Lower lobe of right lung (tissue), 2 donors: ENCODE results near the gene FUT9. TPM values are rescaled to one million over a fixed set of nuclear protein-coding genes. Genes with fewer than 3 reads are reported as not detected.

Source experiments
- ATAC-seq, 2 donors: fragments of 200-7000 bp; cut with Tn5 transposase; one replicate each; pipeline ENCODE4 v1.9.1; 2020 to 2022; ENCODE audit warnings: mild to moderate bottlenecking in 2 of 2, moderate library complexity in 2 of 2
- DNase-seq: peaks from one replicate; pipeline ENCODE4 v3.0.0-alpha.2; 2020
- H3K27ac ChIP-seq: fragments of 200-600 bp; one replicate; pipeline ENCODE4 v1.8.0; 2022
- H3K27me3 ChIP-seq: fragments of 200-600 bp; one replicate; pipeline ENCODE4 v1.8.0; 2022; ENCODE audit warnings: low read depth
- H3K36me3 ChIP-seq: fragments of 200-600 bp; one replicate; pipeline ENCODE4 v1.8.0; 2022; ENCODE audit warnings: mild to moderate bottlenecking
- H3K4me1 ChIP-seq: fragments of 200-600 bp; one replicate; pipeline ENCODE4 v1.8.0; 2022
- H3K4me3 ChIP-seq: fragments of 200-600 bp; one replicate; pipeline ENCODE4 v1.8.0; 2022; ENCODE audit warnings: mild to moderate bottlenecking
- H3K9me3 ChIP-seq: fragments of 200-600 bp; one replicate; pipeline ENCODE4 v1.8.0; 2022
- CTCF ChIP-seq: fragments of 200-600 bp; IDR thresholded peaks from one replicate; pipeline ENCODE4 v1.8.0; 2022; ENCODE audit warnings: antibody characterized with exemption, mild to moderate bottlenecking
- intact Hi-C: fragments of 100-400 bp; cut with DNase I; formaldehyde crosslinking; loops from one replicate; pipeline ENCODE4 v1.11.0; 2022
- total RNA-seq: library from RNA; stranded (reverse); fragmentation: NEBNext Ultra II Directional; extraction: Animal tissue kit (Norgen Biotek cat#: 25700); gene quantifications from one replicate; pipeline ENCODE4 v1.2.1, GENCODE V29; 2021
- donor health status: DM: no; HTN: yes; CAD: no; lungs with severe emphysema.

The FUT9 gene
- total RNA-seq, 1 donor from 2014 or later = not detected

GRCh38 chr6:95994151-95994550 lies 21.6 kb upstream of the FUT9 start:
- Histone ChIP-seq H3K27ac (no peak overlapping the region), H3K9me3 (peaks cover 19% of the 10 kb centered on the region), H3K36me3 (no peaks in the 10 kb centered on the region), H3K4me3 (no peak overlapping the region), H3K27me3 (no peaks in the 10 kb centered on the region), H3K4me1 (no peaks in the 10 kb centered on the region)
- intact Hi-C loops = no loop called here
- ATAC-seq = no peak
- no peak for TF ChIP-seq CTCF
- no peak for DNase-seq

GRCh38 chr6:95998133-95998532 lies 17.6 kb upstream of the FUT9 start:
- H3K27me3 ChIP-seq = no peaks in the 10 kb centered on the region

GRCh38 chr6:96001891-96002575 lies 13.7 kb upstream of the FUT9 start:
- peaks cover 2% of the 10 kb centered on the region for H3K9me3 ChIP-seq
- TF ChIP-seq CTCF = no peak
- no peak overlapping the region for H3K27ac ChIP-seq
- peak in 1 of 2 donors; percentile 51 for ATAC-seq
- H3K36me3 ChIP-seq = no peaks in the 10 kb centered on the region
- no peak overlapping the region for H3K4me3 ChIP-seq
- DNase-seq = no peak
- no peaks in the 10 kb centered on the region for H3K4me1 ChIP-seq
- H3K27me3 ChIP-seq = no peaks in the 10 kb centered on the region
- intact Hi-C loops = no loop called here

More at GRCh38 chr6:95998133-95998532, 17.6 kb upstream of the FUT9 start:
- DNase-seq = no peak
- H3K4me1 ChIP-seq = no peaks in the 10 kb centered on the region
- TF ChIP-seq CTCF = no peak
- no peak for ATAC-seq
- H3K27ac ChIP-seq = no peak overlapping the region
- H3K4me3 ChIP-seq = no peak overlapping the region
- H3K36me3 ChIP-seq = no peaks in the 10 kb centered on the region
- intact Hi-C loops = no loop called here
- H3K9me3 ChIP-seq = peaks cover 2% of the 10 kb centered on the region

- H3K36me3 ChIP-seq = no peaks in the 10 kb centered on the region
- peaks cover 2% of the 10 kb centered on the region for H3K9me3 ChIP-seq
- no peaks in the 10 kb centered on the region for H3K27me3 ChIP-seq
- H3K4me1 ChIP-seq = no peaks in the 10 kb centered on the region
- ATAC-seq (peak in 1 of 2 donors; percentile 47), DNase-seq (peak; percentile 28)
- intact Hi-C loops = no loop called here
- TF ChIP-seq CTCF = no peak
- H3K4me3 ChIP-seq = no peak overlapping the region
- no peak overlapping the region for H3K27ac ChIP-seq
These were observed 13.2 kb upstream of the FUT9 start for GRCh38 chr6:96002576-96002910.

GRCh38 chr6:96002912-96003311 lies 12.9 kb upstream of the FUT9 start:
- TF ChIP-seq CTCF = no peak
- intact Hi-C loops = no loop called here
- DNase-seq = no peak
- no peak overlapping the region for H3K27ac ChIP-seq
- no peaks in the 10 kb centered on the region for H3K27me3 ChIP-seq
- peaks cover 2% of the 10 kb centered on the region for H3K9me3 ChIP-seq
- no peaks in the 10 kb centered on the region for H3K36me3 ChIP-seq
- H3K4me3 ChIP-seq = no peak overlapping the region
- H3K4me1 ChIP-seq = no peaks in the 10 kb centered on the region
- peak in 1 of 2 donors; percentile 45 for ATAC-seq
